ENCODE measurements around the gene COX18. TPM values are rescaled to one million over a fixed set of nuclear protein-coding genes. Genes with fewer than 3 reads are reported as not detected.

COX18 gene
- total and polyA plus RNA-seq, 2 of the 4 experiments (the other 2 are of a cell fraction), result 8.0 to 22.0 TPM

DNA sequence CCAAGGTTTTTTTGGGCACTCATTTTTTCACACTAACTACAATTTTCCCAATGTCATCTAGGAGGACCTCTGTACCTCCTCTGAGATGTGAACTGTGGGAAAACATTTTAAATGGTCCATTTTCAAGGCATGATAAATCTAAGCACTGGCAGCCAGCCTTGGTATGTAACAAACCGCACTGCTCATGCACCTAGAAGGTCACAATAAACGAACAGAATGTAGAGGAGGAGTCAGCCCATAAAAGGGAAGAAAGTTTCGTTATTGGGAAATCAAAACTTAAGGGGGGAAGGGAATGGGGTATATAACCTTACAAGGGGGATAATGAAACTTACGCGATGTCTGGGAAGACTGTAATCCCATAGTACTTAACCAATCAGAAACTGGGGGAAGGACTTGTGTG lies 16.4 kb downstream of the COX18 start:
- H2BK5ac ChIP-seq (ENCODE audit: low read depth, low read length, poor library complexity, severe bottlenecking), result no peak overlapping the region
- H3K9ac ChIP-seq (ENCODE audit: low read depth, low read length), result no peak overlapping the region
- H4K20me1 ChIP-seq (ENCODE audit: insufficient read depth, low read length), result no peaks in the 10 kb centered on the region
- H3K23ac ChIP-seq (ENCODE audit: low read depth, low read length), result no peak overlapping the region
- no peak overlapping the region for H3K14ac ChIP-seq (replicated peaks; ENCODE audit: low read depth, low read length)
- H2BK15ac ChIP-seq (ENCODE audit: low read depth, low read length), result no peak overlapping the region
- H3K79me1 ChIP-seq (ENCODE audit: low read depth in 1 of 2, low read length in 2 of 2), result no peaks in the 10 kb centered on the region
- no peaks in the 10 kb centered on the region for H3K9me1 ChIP-seq (ENCODE audit: insufficient read depth, low read length)
- DNase-seq (peak; percentile 28), ATAC-seq (ENCODE audit: low read depth) (peak; percentile 42; the same call in 1 of the 2 replicates)
- CTCF ChIA-PET, result no interaction called here
- no peak overlapping the region for H4K91ac ChIP-seq (ENCODE audit: insufficient read depth, low read depth, low read length)
- no CpG with 5 or more reads among the region's 5 CpGs for whole genome bisulfite sequencing, 2 experiments (ENCODE audit: extremely low coverage in 2 of 2, insufficient read length in 1 of 2)
- H2BK120ac ChIP-seq (ENCODE audit: low read depth, low read length), result no peak overlapping the region
- no peak overlapping the region for H4K5ac ChIP-seq (ENCODE audit: low read depth, low read length)
- H2AK5ac ChIP-seq (ENCODE audit: low read depth, low read length), result no peak overlapping the region
- no peak overlapping the region for H3K4me2 ChIP-seq (ENCODE audit: low read depth, low read length)
- H2AFZ ChIP-seq (replicated peaks; ENCODE audit: low read length, poor library complexity), result no peak overlapping the region
- H3K4me3 ChIP-seq (ENCODE audit: insufficient read depth, low read depth, low read length), result no peak overlapping the region
- H2AK9ac ChIP-seq (replicated peaks; ENCODE audit: low read depth, low read length, poor library complexity), result no peak overlapping the region
- no peak overlapping the region for H2BK20ac ChIP-seq (ENCODE audit: low read depth, low read length)
- H3K4me1 ChIP-seq (ENCODE audit: control insufficient read depth, insufficient read depth, low read length), result 0 out of 2 replicates have a peak, but pooled peaks cover 1% of the 10 kb centered on the region
- H4K8ac ChIP-seq (ENCODE audit: low read depth in 2 of 2, low read length in 2 of 2), result no peak overlapping the region
- in situ Hi-C loops (cut with MboI; ENCODE audit: low sequenced_read_pairs), result no loop called here
- POLR2A ChIA-PET (ENCODE audit: unreplicated experiment), result no interaction called here
- H3K27me3 ChIP-seq (ENCODE audit: control insufficient read depth, insufficient read depth, low read length), result no peaks in the 10 kb centered on the region
- H3K27ac ChIP-seq (ENCODE audit: insufficient read depth, low read length), result no peak overlapping the region
- intact Hi-C loops (cut with micrococcal nuclease), result no loop called here
- H3K36me3 ChIP-seq (ENCODE audit: control insufficient read depth, insufficient read depth, low read length), result peaks cover 9% of the 10 kb centered on the region
- no peaks in the 10 kb centered on the region for H3K9me3 ChIP-seq (ENCODE audit: control insufficient read depth, insufficient read depth, low read length)
- H3K18ac ChIP-seq (ENCODE audit: low read depth, low read length), result no peak overlapping the region
- no TSS peak for BruUV-seq (replicated peaks)
- no peak overlapping the region for H3K56ac ChIP-seq (ENCODE audit: extremely low read depth, insufficient read depth, low read length)
- TF ChIP-seq CTCF (conservative IDR thresholded peaks at IDR 0.05; ENCODE audit: low read depth, low read length), result no peak
- H3K4ac ChIP-seq (ENCODE audit: low read depth, low read length), result no peak overlapping the region
- dilution Hi-C loops (cut with HindIII; ENCODE audit: low sequenced_read_pairs, unreplicated experiment), result no loop called here
